OCI-LY3 (cell line): Measurements from ENCODE around the gene ADGRG4.

Experiments
- CTCF ChIP-seq: fragments of 200-600, 300-600 bp; sonication (generic); IDR thresholded peaks from 2 replicates; pipeline ENCODE4 v1.5.1; 2014; ENCODE audit warnings: antibody characterized with exemption, low read length, low read depth
- EZH2phosphoT487 ChIP-seq: fragments of 200-600 bp; shearing (Covaris generic); IDR thresholded peaks from 2 replicates; pipeline ENCODE4 v1.6.1; 2018; ENCODE audit warnings: antibody characterized with exemption, mixed run types, low read depth

DNA sequence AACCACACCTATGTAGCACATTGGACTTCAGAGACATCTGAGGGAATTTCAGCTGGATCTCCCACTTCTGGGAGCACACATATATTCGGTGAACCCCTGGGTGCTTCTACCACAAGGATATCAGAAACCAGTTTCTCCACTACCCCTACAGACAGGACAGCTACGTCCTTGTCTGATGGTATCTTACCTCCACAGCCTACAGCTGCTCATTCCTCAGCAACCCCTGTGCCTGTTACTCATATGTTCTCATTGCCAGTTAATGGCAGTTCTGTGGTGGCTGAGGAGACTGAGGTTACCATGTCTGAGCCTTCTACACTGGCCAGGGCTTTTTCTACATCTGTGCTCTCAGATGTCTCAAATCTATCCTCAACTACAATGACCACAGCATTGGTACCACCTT lies 45.7 kb downstream of the ADGRG4 start:
- TF ChIP-seq CTCF (no peak), EZH2phosphoT487 (no peak)
